Measurements from ENCODE around the gene RPA1.
A peak's percentile ranks its signal among the peaks of the same experiment; 100 is the strongest.
"Not testable (repeated sequence)": the region's sequence is repeated elsewhere in the genome, so short reads cannot be mapped to it uniquely, and the experiment has no call there.

RPA1 gene

DNA sequence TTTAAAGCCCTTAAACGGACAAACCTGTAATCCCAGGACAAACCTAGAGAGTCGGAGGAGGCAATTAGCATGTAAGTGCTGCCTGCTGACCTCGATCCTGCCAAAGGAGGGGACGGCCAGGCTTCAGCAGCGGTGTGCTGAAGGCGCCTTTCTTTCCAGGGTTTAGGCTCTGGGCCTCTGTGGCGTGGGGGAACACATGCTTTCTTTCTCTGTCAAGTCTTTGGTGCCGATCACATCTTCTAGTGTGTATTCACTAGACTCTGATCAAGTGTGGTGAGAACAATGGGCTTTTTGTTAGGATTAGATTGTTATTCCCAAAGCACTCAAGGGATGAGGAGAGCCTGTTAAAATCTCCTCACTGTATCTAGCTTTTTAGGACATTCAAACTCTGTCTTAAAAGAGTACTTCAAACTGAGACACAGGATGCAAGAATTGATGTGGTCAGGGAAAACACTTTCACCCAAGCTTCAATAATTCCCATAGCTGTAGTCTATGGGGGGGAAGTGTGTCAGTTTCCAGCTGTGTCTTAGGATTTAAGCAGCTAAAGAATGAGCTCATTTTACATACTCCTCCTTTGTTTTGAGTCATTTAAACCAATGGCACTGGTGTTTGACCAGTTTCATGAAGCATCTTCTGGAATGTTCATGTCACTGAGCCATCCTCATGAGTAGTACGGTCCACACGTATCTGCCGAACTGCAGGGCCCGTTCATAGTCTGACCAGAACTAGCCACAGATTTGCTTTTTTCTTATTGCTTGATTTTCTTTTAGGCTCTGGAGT is 51.2 kb downstream of the RPA1 start:
- DNase-seq: no peak

DNA sequence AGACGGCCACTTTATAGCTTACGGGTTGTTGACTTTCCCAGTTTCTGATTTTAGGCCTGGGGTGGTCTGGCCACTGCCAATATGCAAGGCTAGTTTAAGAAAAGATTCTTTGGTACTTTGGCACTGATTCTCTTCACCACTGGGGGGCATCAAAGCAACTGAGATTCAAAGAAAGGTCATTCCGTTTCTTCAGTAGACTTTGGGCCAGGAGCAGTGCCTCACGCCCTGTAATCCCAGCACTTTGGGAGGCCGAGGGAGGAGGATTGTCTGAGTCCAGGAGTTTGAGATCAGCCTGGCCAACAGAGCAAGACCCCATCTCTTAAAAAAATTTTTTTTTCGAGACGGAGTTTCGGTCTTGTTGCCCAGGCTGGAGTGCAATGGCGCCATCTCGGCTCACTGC is 53.0 kb downstream of the RPA1 start:
- peak; percentile 18 for DNase-seq

- DNase-seq: no peak
Measured at GRCh38 chr17:1883536-1883935, 53.7 kb downstream of the RPA1 start.

DNA sequence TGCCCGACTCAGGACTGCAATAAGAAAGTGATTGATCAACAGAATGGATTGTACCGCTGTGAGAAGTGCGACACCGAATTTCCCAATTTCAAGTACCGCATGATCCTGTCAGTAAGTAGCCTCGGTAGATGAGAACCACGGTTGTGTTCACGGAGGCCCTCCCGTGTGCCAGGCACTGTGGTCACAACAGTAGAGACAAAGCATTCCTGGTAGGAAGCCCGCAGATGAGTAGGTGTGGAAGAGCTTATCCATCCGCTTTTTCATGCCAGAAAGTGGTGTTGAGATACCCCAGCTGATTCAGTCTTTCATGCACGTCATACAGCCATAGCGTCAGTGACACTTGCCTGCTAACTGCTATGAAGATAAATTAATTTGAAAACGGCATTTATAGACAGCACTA is 58.9 kb downstream of the RPA1 start:
- no peak for DNase-seq

GRCh38 chr17:1890758-1891450 is 61.1 kb downstream of the RPA1 start:
- DNase-seq: no peak

DNA sequence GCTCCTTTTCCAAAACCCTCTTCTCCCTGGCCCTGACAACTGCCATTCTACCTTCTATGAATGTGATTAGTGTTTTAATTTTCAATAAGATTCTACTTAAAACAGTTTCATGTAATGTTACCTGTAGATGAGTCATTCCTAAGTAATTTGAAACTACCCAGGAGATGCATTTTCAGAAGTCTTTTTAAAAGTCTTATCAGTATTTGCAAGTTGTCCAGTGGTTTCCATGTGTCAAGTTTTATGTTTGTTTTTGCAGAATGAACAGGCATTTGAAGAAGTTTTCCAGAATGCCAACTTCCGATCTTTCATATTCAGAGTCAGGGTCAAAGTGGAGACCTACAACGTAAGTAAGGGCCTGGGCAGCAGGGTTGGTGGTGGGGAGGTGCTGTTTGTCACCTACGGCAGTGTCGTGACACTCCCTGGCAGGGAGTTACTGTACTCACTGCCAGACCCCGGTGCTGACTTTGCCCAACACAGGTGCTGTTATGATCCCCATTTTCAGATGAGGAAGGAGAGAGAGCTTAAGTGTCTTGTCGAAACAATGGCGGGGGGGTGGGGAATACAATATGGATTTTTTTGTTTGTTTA is 65.0 kb downstream of the RPA1 start:
- no peak for DNase-seq

GRCh38 chr17:1895479-1895878 is 65.7 kb downstream of the RPA1 start:
- DNase-seq: not testable (repeated sequence)

GRCh38 chr17:1896243-1897104 is 66.7 kb downstream of the RPA1 start:
- DNase-seq: no peak

- no peak for DNase-seq
Measured at GRCh38 chr17:1897105-1897656, 67.4 kb downstream of the RPA1 start.

DNA sequence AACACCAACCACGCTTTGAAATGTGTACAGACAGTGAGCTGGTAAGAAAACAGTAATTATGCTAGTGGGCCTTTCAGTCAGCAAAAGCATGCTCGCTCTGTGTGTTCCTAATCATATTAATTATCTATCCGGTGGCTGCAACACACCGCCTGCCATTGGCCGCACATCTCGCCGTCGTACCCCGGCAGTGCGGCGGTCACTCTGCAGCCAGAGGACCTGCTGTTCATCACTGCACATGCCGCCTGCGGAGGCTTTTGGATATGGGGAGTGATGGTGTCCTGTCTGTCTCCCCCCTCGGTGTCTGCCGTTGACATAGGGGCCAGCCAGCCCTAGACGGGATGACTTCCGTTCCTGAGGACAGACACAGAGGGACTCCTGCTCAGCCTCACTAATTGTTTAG is 68.5 kb downstream of the RPA1 start:
- no peak for DNase-seq

DNA sequence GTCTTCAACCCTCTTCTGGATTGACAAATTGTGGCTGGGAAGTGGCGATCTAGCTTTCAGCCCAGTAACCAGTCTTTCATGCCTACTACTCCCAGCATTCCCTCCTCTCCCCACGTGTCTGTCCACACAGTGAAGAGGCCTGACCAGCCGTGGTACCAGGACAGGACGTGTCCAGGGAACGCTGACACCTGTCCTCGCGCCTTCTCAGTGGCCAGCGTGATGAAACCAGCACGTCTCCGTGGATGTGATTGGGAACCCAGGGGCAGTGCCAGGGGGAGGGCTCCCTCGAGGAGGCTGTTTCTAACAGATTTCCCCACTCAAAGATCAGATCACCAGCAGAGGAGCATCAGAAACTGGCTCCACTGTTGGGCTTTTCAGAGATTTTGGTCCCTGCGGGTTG is 69.1 kb downstream of the RPA1 start:
- DNase-seq: no peak

GRCh38 chr17:1899403-1900000 is 69.7 kb downstream of the RPA1 start:
- DNase-seq: no peak

DNA sequence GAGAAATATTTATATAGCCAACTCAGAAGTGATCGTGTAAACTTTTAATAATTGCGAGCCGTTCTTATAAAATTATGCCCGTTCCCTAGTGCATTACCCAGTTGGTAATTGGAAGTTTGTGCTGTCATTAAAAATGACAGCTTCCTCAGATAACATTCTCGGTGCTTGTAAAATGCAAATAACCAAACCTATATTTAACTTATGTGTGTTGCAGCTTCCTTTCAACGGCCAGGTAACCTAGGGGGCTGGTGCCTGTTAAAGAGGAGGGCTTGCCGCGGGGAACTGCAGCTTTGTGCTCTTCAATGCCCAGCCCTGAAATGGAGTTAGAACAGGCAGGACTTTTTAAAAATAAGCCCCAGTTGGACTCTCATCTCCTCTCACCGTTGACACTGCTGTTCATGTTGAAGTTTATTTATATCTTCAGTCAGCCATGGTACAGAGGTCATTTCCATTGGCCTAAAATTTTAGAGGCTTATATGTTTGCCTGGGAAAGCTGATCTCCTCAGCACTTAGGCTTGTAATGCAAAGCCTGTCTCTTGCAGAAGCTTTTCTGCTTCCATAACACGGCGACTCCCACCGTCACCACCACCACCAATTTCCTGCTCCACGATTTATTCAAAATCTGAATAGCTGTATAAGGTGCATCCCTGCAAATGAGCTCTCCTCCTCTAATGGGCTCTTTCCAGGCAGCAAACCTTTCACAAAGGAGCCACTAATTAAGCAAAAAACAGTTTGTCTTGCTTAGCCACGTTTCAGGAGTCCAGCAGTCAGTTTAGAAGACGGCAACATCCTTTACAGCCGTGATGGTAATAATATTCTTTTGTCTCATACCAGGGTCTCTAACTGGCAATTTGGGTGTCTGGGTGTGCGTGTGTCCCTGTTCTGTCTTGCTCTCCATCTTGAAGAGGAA is 74.7 kb downstream of the RPA1 start:
- DNase-seq: peak; percentile 33

DNA sequence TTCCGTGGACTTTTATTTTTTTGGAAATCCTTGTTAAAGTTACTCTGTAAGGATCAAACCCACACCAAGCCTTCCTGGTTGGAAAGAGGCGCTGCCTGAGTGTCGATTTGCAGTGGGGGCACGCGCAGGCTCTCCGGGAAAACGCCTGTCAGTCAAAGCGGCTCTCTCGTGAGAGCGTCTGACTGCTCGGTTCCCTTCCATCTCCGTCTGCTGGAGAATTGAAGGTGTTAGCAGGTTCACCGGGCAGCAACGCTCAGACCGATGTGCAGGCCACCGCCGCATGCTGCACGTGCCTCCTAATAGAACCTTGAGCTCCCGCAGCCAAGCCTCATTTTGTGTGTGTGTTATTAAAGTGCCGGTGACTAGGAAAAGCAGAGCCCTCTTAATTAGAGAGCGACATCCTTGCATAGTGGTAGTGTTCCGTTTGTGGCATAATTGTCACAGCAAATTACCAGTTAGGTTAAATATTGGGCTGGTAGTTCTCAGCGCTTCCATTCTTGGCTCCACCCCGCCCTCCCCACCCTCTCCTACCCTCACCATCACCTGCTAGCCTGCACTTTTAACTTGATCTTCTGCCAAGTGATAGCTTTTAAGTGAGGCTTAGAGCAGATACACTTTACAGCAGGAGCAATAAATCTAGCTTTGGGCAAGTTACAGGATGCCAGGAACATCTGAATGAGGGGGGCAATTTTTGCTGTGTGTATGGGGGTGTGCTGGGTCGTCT is 75.5 kb downstream of the RPA1 start:
- DNase-seq: peak; percentile 90

DNA sequence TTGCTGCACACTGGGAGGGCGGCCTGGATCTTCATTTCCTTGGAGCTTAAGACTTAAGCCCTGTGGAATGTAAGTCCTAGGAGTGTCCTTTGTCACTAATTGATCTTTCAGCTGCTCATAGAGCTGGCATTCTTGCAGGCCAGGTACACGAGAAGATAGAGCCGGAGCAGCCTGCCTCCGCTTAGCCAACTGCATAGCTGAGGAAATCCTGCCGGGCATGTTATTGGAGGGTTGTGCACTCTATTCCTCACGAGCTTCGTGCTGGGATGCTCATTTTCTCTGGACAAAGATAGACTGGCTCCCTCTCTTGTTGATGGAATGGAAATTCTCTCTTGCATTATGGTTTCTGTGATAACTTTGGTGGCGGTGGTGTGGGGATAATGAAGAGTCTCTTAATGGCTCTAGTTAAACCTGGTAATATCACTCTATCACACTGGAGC is 76.9 kb downstream of the RPA1 start:
- DNase-seq: peak; percentile 66

DNA sequence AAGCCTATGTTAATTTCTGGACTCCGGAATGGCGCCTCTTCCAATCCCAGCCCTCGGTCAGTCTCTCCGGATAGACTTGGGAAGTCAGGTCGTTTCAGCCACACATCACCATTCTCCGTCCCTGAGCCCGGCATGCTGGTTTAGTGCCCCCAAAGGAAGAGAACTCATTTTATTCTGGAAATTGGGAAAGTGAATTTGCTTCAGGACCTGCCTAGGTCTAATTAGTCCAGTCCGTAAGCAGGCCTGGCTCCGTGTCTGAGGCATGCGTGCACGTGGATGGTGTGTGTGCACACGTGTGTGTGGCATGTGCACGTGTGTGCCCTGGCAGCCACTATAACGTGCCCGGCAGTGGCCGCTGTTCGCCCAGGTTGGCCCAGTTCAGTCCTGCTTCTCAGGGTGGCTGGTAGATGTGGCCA is 77.4 kb downstream of the RPA1 start:
- DNase-seq: no peak

DNA sequence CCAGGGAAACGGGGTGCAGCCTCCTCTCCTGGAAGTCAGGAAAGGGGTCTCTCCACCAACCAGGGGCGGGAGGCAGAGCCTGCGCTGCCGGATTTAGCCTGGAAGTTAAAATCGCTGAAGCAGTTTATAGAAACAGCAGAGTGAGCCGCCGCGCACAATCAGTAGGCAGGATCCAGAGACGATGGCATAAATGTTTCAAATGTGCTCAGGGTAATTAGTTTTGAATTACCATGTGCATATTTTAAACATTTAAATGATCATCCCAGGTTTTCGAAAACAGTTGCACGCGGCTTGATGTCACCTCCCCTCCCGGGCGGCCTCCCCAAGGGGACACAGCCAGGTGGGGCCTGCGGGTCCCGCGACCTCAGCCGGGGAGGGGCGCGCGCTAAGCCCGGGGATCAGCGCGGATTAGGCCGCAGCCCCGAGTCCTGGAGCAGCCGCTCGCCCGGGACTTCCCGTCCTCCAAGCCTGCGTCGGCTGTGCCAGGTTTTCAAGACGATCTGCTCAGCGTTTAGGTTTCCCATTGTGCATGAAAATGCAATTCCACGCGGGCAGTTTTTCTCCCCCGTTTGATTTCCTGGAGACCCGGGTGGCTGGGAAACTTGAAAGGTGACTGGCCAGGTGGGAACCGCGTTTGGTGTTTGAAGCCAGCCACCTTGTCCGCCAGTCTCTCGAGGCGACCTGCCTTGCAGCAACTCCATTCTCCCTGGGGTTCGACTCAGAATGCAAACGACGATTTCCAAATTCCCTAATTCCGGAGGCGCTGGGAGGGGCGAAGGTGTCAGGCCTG is 78.3 kb downstream of the RPA1 start:
- no peak for DNase-seq

DNA sequence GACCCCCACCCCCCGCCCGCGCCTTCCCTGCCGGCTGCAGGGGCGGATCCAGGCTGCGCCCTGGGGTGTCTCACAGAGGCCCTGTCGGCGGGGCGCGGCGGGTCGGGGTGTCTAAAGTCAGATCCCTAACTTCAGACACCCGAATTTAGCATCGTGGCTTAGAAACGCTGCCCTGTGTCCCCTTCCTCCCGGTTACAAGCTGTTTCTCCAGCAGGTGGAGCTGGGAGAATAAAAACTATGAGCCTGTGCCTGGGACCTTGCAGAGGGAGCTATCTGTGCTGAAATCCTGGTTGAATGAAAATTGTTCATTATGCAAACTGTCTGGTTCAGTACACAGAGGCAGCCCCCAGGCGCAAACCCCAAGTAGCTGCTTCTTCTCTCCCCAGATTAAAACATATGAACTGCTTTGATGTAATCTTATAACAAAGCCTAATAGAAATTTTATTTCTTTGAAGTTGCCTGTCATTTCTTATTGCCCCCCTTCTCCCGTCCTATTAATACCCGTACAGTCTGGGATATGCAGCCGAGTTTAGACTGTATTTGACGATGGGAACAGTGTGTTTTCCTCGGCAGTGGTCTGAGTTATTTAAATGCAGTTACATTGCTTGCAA is 79.0 kb downstream of the RPA1 start:
- peak; percentile 85 for DNase-seq

- no peak for DNase-seq
Measured at GRCh38 chr17:1909985-1910384, 80.2 kb downstream of the RPA1 start.
